SK-N-MC (cell line): Measurements from ENCODE around the gene CHRND.

Experiments used
- DNase-seq: peaks from one replicate; pipeline ENCODE4 v3.0.0-alpha.2; 2011; ENCODE audit warnings: low read depth, low spot score
- H3K27ac ChIP-seq: fragments of 200-600 bp; sonication (generic); 2 replicates; pipeline ENCODE4 v1.5.1; 2016; ENCODE audit warnings: mixed run types
- H3K36me3 ChIP-seq: fragments of 200-600 bp; sonication (generic); 2 replicates; pipeline ENCODE4 v1.6.1; 2017; ENCODE audit warnings: antibody characterized with exemption, low read length, mixed read lengths; ENCODE audit not compliant: insufficient read depth
- H3K4me3 ChIP-seq: fragments of 200-600 bp; sonication (generic); 2 replicates; pipeline ENCODE4 v1.5.1; 2016
- H3K9ac ChIP-seq: fragments of 200-600 bp; sonication (generic); 2 replicates; pipeline ENCODE4 v1.8.0; 2017; ENCODE audit warnings: mixed run types, mixed read lengths; ENCODE audit not compliant: insufficient read length
- H3K9me3 ChIP-seq: fragments of 200-600 bp; sonication (generic); 2 replicates; pipeline ENCODE4 v1.6.1; 2017; ENCODE audit warnings: low read depth, mild to moderate bottlenecking, antibody characterized with exemption, low read length, moderate library complexity, mixed read lengths
- EZH2 ChIP-seq: fragments of 200-600 bp; sonication (generic); IDR thresholded peaks from one replicate; pipeline ENCODE4 v1.6.1; 2017; ENCODE audit warnings: antibody characterized with exemption
- FOXP2 ChIP-seq: optimal IDR thresholded peaks from 2 replicates; pipeline ENCODE3; 2011; ENCODE audit warnings: mild to moderate bottlenecking, moderate library complexity; ENCODE audit not compliant: insufficient read depth; ENCODE audit errors: extremely low read length, control extremely low read depth
- POLR2AphosphoS5 ChIP-seq: IDR thresholded peaks from 2 replicates; pipeline ENCODE4 v1.6.1; 2012; ENCODE audit warnings: mild to moderate bottlenecking, low read depth, low read length, borderline replicate concordance

CHRND gene

GRCh38 chr2:232508251-232508650 lies 17.7 kb upstream of the CHRND start:
- Histone ChIP-seq H3K4me3 (no peak overlapping the region), H3K9me3 (no peaks in the 10 kb centered on the region), H3K36me3 (no peaks in the 10 kb centered on the region), H3K9ac (no peak overlapping the region), H3K27ac (no peak overlapping the region)
- no peak for DNase-seq
- TF ChIP-seq FOXP2: no peak
- no peak for TF ChIP-seq POLR2AphosphoS5
- TF ChIP-seq EZH2: no peak

GRCh38 chr2:232511336-232511890 lies 14.5 kb upstream of the CHRND start:
- H3K4me3 ChIP-seq: no peak overlapping the region
- no peak overlapping the region for H3K9ac ChIP-seq
- no peak overlapping the region for H3K27ac ChIP-seq
- no peaks in the 10 kb centered on the region for H3K36me3 ChIP-seq
- TF ChIP-seq FOXP2 (no peak), EZH2 (no peak), POLR2AphosphoS5 (no peak)
- no peak for DNase-seq
- no peaks in the 10 kb centered on the region for H3K9me3 ChIP-seq

- Histone ChIP-seq H3K9ac (no peak overlapping the region), H3K36me3 (no peaks in the 10 kb centered on the region), H3K9me3 (no peaks in the 10 kb centered on the region), H3K4me3 (no peak overlapping the region), H3K27ac (no peak overlapping the region)
- DNase-seq: no peak
- TF ChIP-seq EZH2 (no peak), FOXP2 (no peak), POLR2AphosphoS5 (no peak)
These were observed 13.4 kb upstream of the CHRND start for GRCh38 chr2:232512602-232513001.

GRCh38 chr2:232513353-232513752 lies 12.6 kb upstream of the CHRND start:
- H3K36me3 ChIP-seq: no peaks in the 10 kb centered on the region
- no peak overlapping the region for H3K4me3 ChIP-seq
- no peak overlapping the region for H3K27ac ChIP-seq
- H3K9ac ChIP-seq: no peak overlapping the region
- TF ChIP-seq EZH2 (no peak), POLR2AphosphoS5 (no peak), FOXP2 (no peak)
- no peaks in the 10 kb centered on the region for H3K9me3 ChIP-seq
- no peak for DNase-seq

GRCh38 chr2:232515639-232516038 lies 10.3 kb upstream of the CHRND start:
- H3K36me3 ChIP-seq: no peaks in the 10 kb centered on the region
- DNase-seq: no peak
- no peak overlapping the region for H3K9ac ChIP-seq
- TF ChIP-seq EZH2: no peak
- TF ChIP-seq POLR2AphosphoS5: no peak
- no peak for TF ChIP-seq FOXP2
- H3K4me3 ChIP-seq: no peak overlapping the region
- no peaks in the 10 kb centered on the region for H3K9me3 ChIP-seq
- H3K27ac ChIP-seq: no peak overlapping the region

- no peak overlapping the region for H3K4me3 ChIP-seq
- H3K27ac ChIP-seq: no peak overlapping the region
- TF ChIP-seq FOXP2 (no peak), EZH2 (no peak), POLR2AphosphoS5 (no peak)
- no peak for DNase-seq
- no peaks in the 10 kb centered on the region for H3K9me3 ChIP-seq
- H3K36me3 ChIP-seq: no peaks in the 10 kb centered on the region
- no peak overlapping the region for H3K9ac ChIP-seq
These were observed 9.4 kb upstream of the CHRND start for GRCh38 chr2:232516551-232516950.

GRCh38 chr2:232518844-232519243 lies 7.1 kb upstream of the CHRND start:
- H3K9ac ChIP-seq: no peak overlapping the region
- H3K27ac ChIP-seq: no peak overlapping the region
- no peak for DNase-seq
- TF ChIP-seq FOXP2 (no peak), POLR2AphosphoS5 (no peak), EZH2 (no peak)
- H3K36me3 ChIP-seq: no peaks in the 10 kb centered on the region
- no peaks in the 10 kb centered on the region for H3K9me3 ChIP-seq
- no peak overlapping the region for H3K4me3 ChIP-seq

GRCh38 chr2:232519581-232520438 lies 6.2 kb upstream of the CHRND start, which contains the start of gene PRSS56:
Gene PRSS56 (plus strand): TSS chr2:232520388. CDS start chr2:232520599, 211 bp downstream.
- Histone ChIP-seq H3K36me3 (no peaks in the 10 kb centered on the region), H3K9me3 (no peaks in the 10 kb centered on the region), H3K9ac (no peak within 1 kb of the TSS), H3K4me3 (no peak within 1 kb of the TSS), H3K27ac (no peak within 1 kb of the TSS)
- DNase-seq: no peak
- TF ChIP-seq EZH2: no peak
- TF ChIP-seq FOXP2: no peak
- no peak for TF ChIP-seq POLR2AphosphoS5

- no peak overlapping the region for H3K4me3 ChIP-seq
- no peak for DNase-seq
- no peak for TF ChIP-seq POLR2AphosphoS5
- no peak for TF ChIP-seq EZH2
- TF ChIP-seq FOXP2: no peak
- H3K9me3 ChIP-seq: no peaks in the 10 kb centered on the region
- no peak overlapping the region for H3K27ac ChIP-seq
- no peak overlapping the region for H3K9ac ChIP-seq
- H3K36me3 ChIP-seq: no peaks in the 10 kb centered on the region
These were observed 5.5 kb upstream of the CHRND start for GRCh38 chr2:232520489-232520888.
